Endothelial cell of umbilical vein (primary cell): ENCODE measurements around the gene RGPD4.

Source experiments
- EZH2 ChIP-seq: IDR thresholded peaks from 2 replicates; pipeline ENCODE4 v1.6.1; 2012; ENCODE audit warnings: borderline replicate concordance, low read depth, mild to moderate bottlenecking, moderate library complexity, low read length, inconsistent platforms; ENCODE audit not compliant: severe bottlenecking
- FOS ChIP-seq: IDR thresholded peaks from 2 replicates; pipeline ENCODE4 v1.6.1; 2011; ENCODE audit warnings: mild to moderate bottlenecking, low read length, moderate library complexity, borderline replicate concordance; ENCODE audit not compliant: insufficient read depth
- JUN ChIP-seq: IDR thresholded peaks from 2 replicates; pipeline ENCODE4 v1.6.1; 2011; ENCODE audit warnings: borderline replicate concordance, low read depth; ENCODE audit not compliant: insufficient read length, insufficient read depth
- POLR2A ChIP-seq: IDR thresholded peaks from 2 replicates; pipeline ENCODE4 v1.6.1; 2012; ENCODE audit warnings: low read depth, mild to moderate bottlenecking, control low read depth, low read length
- POLR2AphosphoS5 ChIP-seq: IDR thresholded peaks from 2 replicates; pipeline ENCODE4 v1.6.1; 2012; ENCODE audit warnings: low read depth, mild to moderate bottlenecking, control low read depth, low read length, moderate library complexity; ENCODE audit not compliant: insufficient read depth
- TF ChIP-seq, protein P1 (sequence below), 2 donors: IDR thresholded peaks; 1 replicate in 1 of 2; 2 replicates in 1 of 2; pipeline ENCODE4 v1.5.1; 2011; ENCODE audit warnings: low read length in 2 of 2, mild to moderate bottlenecking in 2 of 2, moderate library complexity in 2 of 2, control low read depth in 1 of 2, inconsistent platforms in 1 of 2, low read depth in 1 of 2; ENCODE audit not compliant: insufficient read depth in 1 of 2; ENCODE audit errors: extremely low read depth in 1 of 2

GRCh38 chr2:107825206-107825563 is 1.5 kb upstream of the RGPD4 start:
- TF ChIP-seq POLR2A (no peak), EZH2 (no peak), POLR2AphosphoS5 (no peak), FOS (no peak), JUN (no peak)
- TF ChIP-seq, protein P1, sequence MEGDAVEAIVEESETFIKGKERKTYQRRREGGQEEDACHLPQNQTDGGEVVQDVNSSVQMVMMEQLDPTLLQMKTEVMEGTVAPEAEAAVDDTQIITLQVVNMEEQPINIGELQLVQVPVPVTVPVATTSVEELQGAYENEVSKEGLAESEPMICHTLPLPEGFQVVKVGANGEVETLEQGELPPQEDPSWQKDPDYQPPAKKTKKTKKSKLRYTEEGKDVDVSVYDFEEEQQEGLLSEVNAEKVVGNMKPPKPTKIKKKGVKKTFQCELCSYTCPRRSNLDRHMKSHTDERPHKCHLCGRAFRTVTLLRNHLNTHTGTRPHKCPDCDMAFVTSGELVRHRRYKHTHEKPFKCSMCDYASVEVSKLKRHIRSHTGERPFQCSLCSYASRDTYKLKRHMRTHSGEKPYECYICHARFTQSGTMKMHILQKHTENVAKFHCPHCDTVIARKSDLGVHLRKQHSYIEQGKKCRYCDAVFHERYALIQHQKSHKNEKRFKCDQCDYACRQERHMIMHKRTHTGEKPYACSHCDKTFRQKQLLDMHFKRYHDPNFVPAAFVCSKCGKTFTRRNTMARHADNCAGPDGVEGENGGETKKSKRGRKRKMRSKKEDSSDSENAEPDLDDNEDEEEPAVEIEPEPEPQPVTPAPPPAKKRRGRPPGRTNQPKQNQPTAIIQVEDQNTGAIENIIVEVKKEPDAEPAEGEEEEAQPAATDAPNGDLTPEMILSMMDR (IDR thresholded peaks at IDR 0.05; ENCODE audit: extremely low read depth in 1 of 2, insufficient read depth in 1 of 2, low read depth in 1 of 2, low read length in 2 of 2): no peak
